ENCODE measurements around the gene CDH4.

DNA sequence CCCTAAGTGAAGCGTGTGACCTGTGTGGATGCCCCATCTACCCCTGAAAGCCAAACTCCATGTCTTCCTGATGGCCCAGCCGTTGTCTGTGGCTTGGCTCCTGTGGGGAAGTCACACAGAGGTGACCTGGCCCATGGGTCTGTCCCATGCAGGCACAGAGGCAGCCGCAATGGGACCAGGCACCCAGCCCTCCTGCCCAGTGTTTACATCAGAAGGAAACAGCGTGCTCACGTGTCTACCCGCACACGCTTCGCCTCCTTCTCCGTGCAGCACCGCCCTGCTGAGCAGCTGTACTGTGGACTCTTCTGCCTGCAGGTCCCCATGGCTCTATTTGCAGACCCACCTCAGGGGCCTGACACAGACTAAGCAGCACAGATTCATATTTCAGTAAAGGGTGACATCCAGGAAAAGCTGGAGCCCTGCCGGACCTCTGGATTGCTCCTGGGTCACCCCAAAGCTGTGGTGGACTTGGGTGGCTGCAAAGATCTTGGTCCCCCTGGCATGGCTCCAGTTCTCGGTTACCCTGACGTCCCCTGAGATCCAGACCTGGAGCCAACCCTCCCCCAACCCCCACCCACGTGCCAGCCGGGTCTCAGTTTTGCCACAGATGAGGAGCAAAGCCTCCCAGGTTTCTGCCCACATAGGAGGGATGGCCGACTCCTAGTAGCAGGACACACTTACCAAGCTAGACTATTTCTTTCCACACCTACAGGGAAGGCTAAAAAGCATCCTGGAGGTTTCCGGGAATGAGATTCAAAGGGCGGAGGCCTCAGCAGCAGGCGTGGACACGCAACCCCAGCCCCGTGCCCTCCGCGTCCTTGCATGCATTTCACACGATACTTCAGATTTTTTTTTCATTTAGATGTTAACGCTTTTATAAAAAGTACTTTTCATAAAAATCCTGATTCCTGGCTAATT, 120.3 kb downstream of the CDH4 start:
- TF ChIP-seq, protein P1, sequence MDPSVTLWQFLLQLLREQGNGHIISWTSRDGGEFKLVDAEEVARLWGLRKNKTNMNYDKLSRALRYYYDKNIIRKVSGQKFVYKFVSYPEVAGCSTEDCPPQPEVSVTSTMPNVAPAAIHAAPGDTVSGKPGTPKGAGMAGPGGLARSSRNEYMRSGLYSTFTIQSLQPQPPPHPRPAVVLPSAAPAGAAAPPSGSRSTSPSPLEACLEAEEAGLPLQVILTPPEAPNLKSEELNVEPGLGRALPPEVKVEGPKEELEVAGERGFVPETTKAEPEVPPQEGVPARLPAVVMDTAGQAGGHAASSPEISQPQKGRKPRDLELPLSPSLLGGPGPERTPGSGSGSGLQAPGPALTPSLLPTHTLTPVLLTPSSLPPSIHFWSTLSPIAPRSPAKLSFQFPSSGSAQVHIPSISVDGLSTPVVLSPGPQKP (CRISPR knock-in tag; IDR thresholded peaks at IDR 0.05): no peak
- TF ChIP-seq POLR3A (IDR thresholded peaks at IDR 0.05; ENCODE audit: borderline replicate concordance, extremely low read depth, insufficient read depth, insufficient read length) (no peak), TAF1 (IDR thresholded peaks at IDR 0.05; ENCODE audit: control insufficient read depth, extremely low read depth, insufficient read depth, low read length, severe bottlenecking) (no peak), ETV5 (CRISPR knock-in tag; IDR thresholded peaks at IDR 0.05; ENCODE audit: low read depth) (no peak), EP300 (IDR thresholded peaks at IDR 0.05; ENCODE audit: low read length) (no peak), ZZZ3 (IDR thresholded peaks at IDR 0.05) (no peak), JUNB (CRISPR knock-in tag; conservative IDR thresholded peaks at IDR 0.05) (no peak), SRF (CRISPR knock-in tag; IDR thresholded peaks at IDR 0.05) (no peak), POLR2AphosphoS5 (IDR thresholded peaks at IDR 0.05; ENCODE audit: control insufficient read depth, insufficient read depth, low read depth, low read length) (no peak), HNRNPL (IDR thresholded peaks at IDR 0.05; ENCODE audit: low read depth, low read length) (no peak), NRF1 (conservative IDR thresholded peaks at IDR 0.05 in 1 of 2, IDR thresholded peaks at IDR 0.05 in 1 of 2) (no peak), CTCF (IDR thresholded peaks at IDR 0.05 in 2 of 3, conservative IDR thresholded peaks at IDR 0.05 in 1 of 3; ENCODE audit: insufficient read depth in 2 of 3, low read depth in 1 of 3, low read length in 3 of 3) (no peak)
- TF ChIP-seq, protein P2, sequence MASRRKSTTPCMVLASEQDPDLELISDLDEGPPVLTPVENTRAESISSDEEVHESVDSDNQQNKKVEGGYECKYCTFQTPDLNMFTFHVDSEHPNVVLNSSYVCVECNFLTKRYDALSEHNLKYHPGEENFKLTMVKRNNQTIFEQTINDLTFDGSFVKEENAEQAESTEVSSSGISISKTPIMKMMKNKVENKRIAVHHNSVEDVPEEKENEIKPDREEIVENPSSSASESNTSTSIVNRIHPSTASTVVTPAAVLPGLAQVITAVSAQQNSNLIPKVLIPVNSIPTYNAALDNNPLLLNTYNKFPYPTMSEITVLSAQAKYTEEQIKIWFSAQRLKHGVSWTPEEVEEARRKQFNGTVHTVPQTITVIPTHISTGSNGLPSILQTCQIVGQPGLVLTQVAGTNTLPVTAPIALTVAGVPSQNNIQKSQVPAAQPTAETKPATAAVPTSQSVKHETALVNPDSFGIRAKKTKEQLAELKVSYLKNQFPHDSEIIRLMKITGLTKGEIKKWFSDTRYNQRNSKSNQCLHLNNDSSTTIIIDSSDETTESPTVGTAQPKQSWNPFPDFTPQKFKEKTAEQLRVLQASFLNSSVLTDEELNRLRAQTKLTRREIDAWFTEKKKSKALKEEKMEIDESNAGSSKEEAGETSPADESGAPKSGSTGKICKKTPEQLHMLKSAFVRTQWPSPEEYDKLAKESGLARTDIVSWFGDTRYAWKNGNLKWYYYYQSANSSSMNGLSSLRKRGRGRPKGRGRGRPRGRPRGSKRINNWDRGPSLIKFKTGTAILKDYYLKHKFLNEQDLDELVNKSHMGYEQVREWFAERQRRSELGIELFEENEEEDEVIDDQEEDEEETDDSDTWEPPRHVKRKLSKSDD (conservative IDR thresholded peaks at IDR 0.05; ENCODE audit: low read length): no peak
